HCT116 (cell line): ENCODE data around the gene MTHFSD.

Experiments
- ELF1 ChIP-seq: IDR thresholded peaks from 2 replicates; pipeline ENCODE4 v1.6.1; 2012; ENCODE audit warnings: low read depth, borderline replicate concordance
- EZH2 ChIP-seq: fragments of 200-600 bp; sonication (generic); IDR thresholded peaks from 2 replicates; pipeline ENCODE4 v1.6.1; 2017; ENCODE audit warnings: antibody characterized with exemption, mixed run types
- EZH2phosphoT487 ChIP-seq: fragments of 200-600 bp; IDR thresholded peaks from 2 replicates; pipeline ENCODE4 v1.6.1; 2018; ENCODE audit warnings: antibody characterized with exemption, borderline replicate concordance
- POLR2A ChIP-seq: IDR thresholded peaks from 2 replicates; pipeline ENCODE4 v1.7.0; 2011; ENCODE audit warnings: borderline replicate concordance; ENCODE audit not compliant: insufficient read depth, insufficient read length; ENCODE audit errors: extremely low read depth
- POLR2AphosphoS5 ChIP-seq: IDR thresholded peaks from 2 replicates; pipeline ENCODE4 v1.6.1; 2011; ENCODE audit warnings: mild to moderate bottlenecking, low read depth, low read length, moderate library complexity
- RAD21 ChIP-seq: IDR thresholded peaks from 2 replicates; pipeline ENCODE4 v1.6.1; 2012; ENCODE audit warnings: low read depth, mild to moderate bottlenecking
- SIN3A ChIP-seq: IDR thresholded peaks from 2 replicates; pipeline ENCODE4 v1.6.1; 2012; ENCODE audit warnings: low read depth
- SP1 ChIP-seq: IDR thresholded peaks from 2 replicates; pipeline ENCODE4 v1.6.1; 2012; ENCODE audit warnings: low read depth
- YY1 ChIP-seq: IDR thresholded peaks from 2 replicates; pipeline ENCODE4 v1.6.1; 2011; ENCODE audit warnings: low read length, low read depth, moderate library complexity, mild to moderate bottlenecking; ENCODE audit not compliant: insufficient replicate concordance; ENCODE audit errors: extremely low read depth
- ZNF274 ChIP-seq: fragments of 200-500 bp; sonication (Bioruptor generic); IDR thresholded peaks from 2 replicates; pipeline ENCODE4 v1.6.1; 2014; ENCODE audit warnings: mild to moderate bottlenecking, low read depth, low read length, inconsistent platforms
- TF ChIP-seq, protein P1 (sequence below), 3 experiments: fragments of 200-600 bp in 1 of 3; sonication (generic) in 1 of 3; IDR thresholded peaks in 2 of 3; conservative IDR thresholded peaks in 1 of 3; 2 replicates each; pipeline ENCODE4 v1.5.1; 2012 to 2017; ENCODE audit warnings: low read depth in 2 of 3, low read length in 2 of 3, antibody characterized with exemption in 1 of 3, borderline replicate concordance in 1 of 3, control low read depth in 1 of 3, mild to moderate bottlenecking in 1 of 3, mixed read lengths in 1 of 3, mixed run types in 1 of 3, moderate library complexity in 1 of 3; ENCODE audit not compliant: insufficient read depth in 1 of 3
- TF ChIP-seq, protein P2 (sequence below): IDR thresholded peaks from 2 replicates; pipeline ENCODE4 v1.6.1; 2012
- TF ChIP-seq, protein P3 (sequence below): IDR thresholded peaks from 2 replicates; pipeline ENCODE4 v1.6.1; 2012; ENCODE audit warnings: low read depth
- TF ChIP-seq, protein P4 (sequence below): IDR thresholded peaks from 2 replicates; pipeline ENCODE4 v1.6.1; 2012

DNA sequence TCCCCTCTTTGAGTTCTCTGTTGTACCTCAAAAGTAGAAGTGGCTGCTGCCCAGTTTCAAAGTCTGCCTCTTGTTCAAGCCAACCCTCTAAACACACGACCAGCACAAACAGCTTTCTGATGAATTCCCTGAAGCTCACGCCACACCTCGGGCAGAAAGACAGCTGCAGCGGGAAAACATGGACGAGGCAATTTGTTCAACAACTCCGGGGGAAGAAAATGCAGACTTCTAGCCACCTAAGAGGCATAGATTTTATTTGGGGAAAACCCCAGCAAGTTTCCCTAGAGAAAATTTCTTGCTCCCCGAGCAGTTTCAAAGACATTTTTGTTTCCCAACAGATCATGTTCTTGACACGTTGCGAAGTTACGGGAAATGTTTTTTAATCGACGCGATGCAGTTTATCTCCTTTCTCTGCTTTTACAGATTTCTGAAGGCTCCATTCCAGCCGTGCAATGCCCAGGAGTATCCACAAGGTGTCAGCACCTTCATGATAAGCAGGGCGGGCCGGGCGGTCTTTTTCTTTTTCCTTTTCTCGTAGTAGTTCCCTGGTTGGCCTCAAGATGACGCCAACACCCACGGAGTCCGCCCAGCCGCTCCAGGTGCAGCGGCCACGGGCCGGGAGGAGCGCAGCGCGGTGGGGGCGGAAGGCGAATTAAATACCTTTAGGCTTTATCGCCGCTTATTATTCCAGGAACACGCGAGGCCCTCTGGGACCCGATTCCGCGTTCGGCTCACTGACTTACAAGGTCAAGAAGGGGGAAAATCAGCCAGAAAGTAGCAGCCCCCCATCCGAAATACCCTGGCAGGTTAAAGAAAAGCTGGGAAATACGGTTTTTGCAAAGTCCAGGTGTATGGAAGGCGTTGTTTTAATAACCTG is 8.7 kb upstream of the MTHFSD start:
- 0 out of 2 replicates have a peak, but pooled peaks have one; percentile 20 for TF ChIP-seq POLR2AphosphoS5
- TF ChIP-seq POLR2A, result no peak
- TF ChIP-seq, protein P1, sequence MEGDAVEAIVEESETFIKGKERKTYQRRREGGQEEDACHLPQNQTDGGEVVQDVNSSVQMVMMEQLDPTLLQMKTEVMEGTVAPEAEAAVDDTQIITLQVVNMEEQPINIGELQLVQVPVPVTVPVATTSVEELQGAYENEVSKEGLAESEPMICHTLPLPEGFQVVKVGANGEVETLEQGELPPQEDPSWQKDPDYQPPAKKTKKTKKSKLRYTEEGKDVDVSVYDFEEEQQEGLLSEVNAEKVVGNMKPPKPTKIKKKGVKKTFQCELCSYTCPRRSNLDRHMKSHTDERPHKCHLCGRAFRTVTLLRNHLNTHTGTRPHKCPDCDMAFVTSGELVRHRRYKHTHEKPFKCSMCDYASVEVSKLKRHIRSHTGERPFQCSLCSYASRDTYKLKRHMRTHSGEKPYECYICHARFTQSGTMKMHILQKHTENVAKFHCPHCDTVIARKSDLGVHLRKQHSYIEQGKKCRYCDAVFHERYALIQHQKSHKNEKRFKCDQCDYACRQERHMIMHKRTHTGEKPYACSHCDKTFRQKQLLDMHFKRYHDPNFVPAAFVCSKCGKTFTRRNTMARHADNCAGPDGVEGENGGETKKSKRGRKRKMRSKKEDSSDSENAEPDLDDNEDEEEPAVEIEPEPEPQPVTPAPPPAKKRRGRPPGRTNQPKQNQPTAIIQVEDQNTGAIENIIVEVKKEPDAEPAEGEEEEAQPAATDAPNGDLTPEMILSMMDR (IDR thresholded peaks at IDR 0.05 in 2 of 3, conservative IDR thresholded peaks at IDR 0.05 in 1 of 3; ENCODE audit: borderline replicate concordance in 1 of 3, insufficient read depth in 1 of 3, low read depth in 2 of 3, low read length in 2 of 3), result peak; percentile 100
- no peak for TF ChIP-seq EZH2
- TF ChIP-seq SP1, result no peak
- TF ChIP-seq YY1, result peak; percentile 64
- no peak for TF ChIP-seq SIN3A
- no peak for TF ChIP-seq EZH2phosphoT487
- peak; percentile 100 for TF ChIP-seq RAD21
- TF ChIP-seq, protein P2, sequence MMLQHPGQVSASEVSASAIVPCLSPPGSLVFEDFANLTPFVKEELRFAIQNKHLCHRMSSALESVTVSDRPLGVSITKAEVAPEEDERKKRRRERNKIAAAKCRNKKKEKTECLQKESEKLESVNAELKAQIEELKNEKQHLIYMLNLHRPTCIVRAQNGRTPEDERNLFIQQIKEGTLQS, result no peak
- TF ChIP-seq, protein P3, sequence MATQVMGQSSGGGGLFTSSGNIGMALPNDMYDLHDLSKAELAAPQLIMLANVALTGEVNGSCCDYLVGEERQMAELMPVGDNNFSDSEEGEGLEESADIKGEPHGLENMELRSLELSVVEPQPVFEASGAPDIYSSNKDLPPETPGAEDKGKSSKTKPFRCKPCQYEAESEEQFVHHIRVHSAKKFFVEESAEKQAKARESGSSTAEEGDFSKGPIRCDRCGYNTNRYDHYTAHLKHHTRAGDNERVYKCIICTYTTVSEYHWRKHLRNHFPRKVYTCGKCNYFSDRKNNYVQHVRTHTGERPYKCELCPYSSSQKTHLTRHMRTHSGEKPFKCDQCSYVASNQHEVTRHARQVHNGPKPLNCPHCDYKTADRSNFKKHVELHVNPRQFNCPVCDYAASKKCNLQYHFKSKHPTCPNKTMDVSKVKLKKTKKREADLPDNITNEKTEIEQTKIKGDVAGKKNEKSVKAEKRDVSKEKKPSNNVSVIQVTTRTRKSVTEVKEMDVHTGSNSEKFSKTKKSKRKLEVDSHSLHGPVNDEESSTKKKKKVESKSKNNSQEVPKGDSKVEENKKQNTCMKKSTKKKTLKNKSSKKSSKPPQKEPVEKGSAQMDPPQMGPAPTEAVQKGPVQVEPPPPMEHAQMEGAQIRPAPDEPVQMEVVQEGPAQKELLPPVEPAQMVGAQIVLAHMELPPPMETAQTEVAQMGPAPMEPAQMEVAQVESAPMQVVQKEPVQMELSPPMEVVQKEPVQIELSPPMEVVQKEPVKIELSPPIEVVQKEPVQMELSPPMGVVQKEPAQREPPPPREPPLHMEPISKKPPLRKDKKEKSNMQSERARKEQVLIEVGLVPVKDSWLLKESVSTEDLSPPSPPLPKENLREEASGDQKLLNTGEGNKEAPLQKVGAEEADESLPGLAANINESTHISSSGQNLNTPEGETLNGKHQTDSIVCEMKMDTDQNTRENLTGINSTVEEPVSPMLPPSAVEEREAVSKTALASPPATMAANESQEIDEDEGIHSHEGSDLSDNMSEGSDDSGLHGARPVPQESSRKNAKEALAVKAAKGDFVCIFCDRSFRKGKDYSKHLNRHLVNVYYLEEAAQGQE, result no peak
- TF ChIP-seq, protein P4, sequence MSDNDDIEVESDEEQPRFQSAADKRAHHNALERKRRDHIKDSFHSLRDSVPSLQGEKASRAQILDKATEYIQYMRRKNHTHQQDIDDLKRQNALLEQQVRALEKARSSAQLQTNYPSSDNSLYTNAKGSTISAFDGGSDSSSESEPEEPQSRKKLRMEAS, result no peak; the same call in 1 of the 2 replicates
- no peak for TF ChIP-seq ELF1
- TF ChIP-seq ZNF274, result no peak
